DMS114 treated with DMSO at 0.1 percent for 48 hours (cell line): ENCODE measurements around the gene SH3D19.
"Not testable (repeated sequence)": the region's sequence is repeated elsewhere in the genome, so short reads cannot be mapped to it uniquely, and the experiment has no call there.

ENCODE experiments used
- DNase-seq: peaks from one replicate; lab custom pipeline; 2025; ENCODE audit not compliant: unreplicated experiment; lab: John Stamatoyannopoulos, UW

Gene SH3D19

GRCh38 chr4:151157543-151157942 lies 167.9 kb downstream of the SH3D19 start:
- DNase-seq, result no peak

- DNase-seq, result no peak
Measured at GRCh38 chr4:151153585-151153984, 171.8 kb downstream of the SH3D19 start.

GRCh38 chr4:151152028-151152427 lies 173.4 kb downstream of the SH3D19 start:
- DNase-seq, result no peak

GRCh38 chr4:151150821-151151580 lies 174.4 kb downstream of the SH3D19 start:
- DNase-seq, result no peak

GRCh38 chr4:151148261-151148660 lies 177.1 kb downstream of the SH3D19 start:
- DNase-seq, result no peak

- DNase-seq, result no peak
Measured at GRCh38 chr4:151147000-151147399, 178.4 kb downstream of the SH3D19 start.

GRCh38 chr4:151144329-151145072 lies 180.9 kb downstream of the SH3D19 start:
- no peak for DNase-seq

GRCh38 chr4:151143811-151144210 lies 181.6 kb downstream of the SH3D19 start:
- no peak for DNase-seq

GRCh38 chr4:151143162-151143561 lies 182.2 kb downstream of the SH3D19 start:
- DNase-seq, result no peak

GRCh38 chr4:151142758-151143157 lies 182.6 kb downstream of the SH3D19 start:
- no peak for DNase-seq

- no peak for DNase-seq
Measured at GRCh38 chr4:151139814-151140213, 185.6 kb downstream of the SH3D19 start.

- not testable (repeated sequence) for DNase-seq
Measured at GRCh38 chr4:151136048-151136447, 189.4 kb downstream of the SH3D19 start.

GRCh38 chr4:151133311-151133710 lies 192.1 kb downstream of the SH3D19 start:
- no peak for DNase-seq

GRCh38 chr4:151129796-151130195 lies 195.6 kb downstream of the SH3D19 start:
- DNase-seq, result no peak

GRCh38 chr4:151117371-151117962 lies 207.9 kb downstream of the SH3D19 start:
- DNase-seq, result peak; percentile 40

GRCh38 chr4:151114986-151115385 lies 210.4 kb downstream of the SH3D19 start:
- no peak for DNase-seq

- no peak for DNase-seq
Measured at GRCh38 chr4:151114338-151114737, 211.1 kb downstream of the SH3D19 start.

- DNase-seq, result no peak
Measured at GRCh38 chr4:151110236-151110635, 215.2 kb downstream of the SH3D19 start.

GRCh38 chr4:151107063-151107462 lies 218.3 kb downstream of the SH3D19 start:
- DNase-seq, result no peak

GRCh38 chr4:151105454-151106032 lies 219.9 kb downstream of the SH3D19 start:
- no peak for DNase-seq

GRCh38 chr4:151104621-151105020 lies 220.8 kb downstream of the SH3D19 start:
- no peak for DNase-seq

GRCh38 chr4:151103758-151104157 lies 221.6 kb downstream of the SH3D19 start:
- DNase-seq, result no peak
